Body of pancreas (tissue), 4 donors: ENCODE results near the gene APC2. TPM values are rescaled to one million over a fixed set of nuclear protein-coding genes. Genes with fewer than 3 reads are reported as not detected.
"Not testable (repeated sequence)": the region's sequence is repeated elsewhere in the genome, so short reads cannot be mapped to it uniquely, and the experiment has no call there.

Experiments used
- ATAC-seq: fragments of 150-250 bp; one replicate; pipeline ENCODE4 v1.9.1; 2016
- DNase-seq, 4 donors: peaks; one replicate each; pipeline ENCODE4 v3.0.0-alpha.2; 2019
- H3K27ac ChIP-seq, 4 donors: fragments of 200-600 bp; sonication (generic); 1 replicate in 3 of 4; 2 replicates in 1 of 4; pipeline versions ENCODE4 v1.5.1 to v1.6.1; 2016 to 2019; ENCODE audit warnings: mild to moderate bottlenecking in 1 of 4, mixed read lengths in 1 of 4, moderate library complexity in 1 of 4
- H3K27me3 ChIP-seq, 2 donors: fragments of 200-600 bp; sonication (generic); one replicate each; pipeline ENCODE4 v1.6.0; 2016; ENCODE audit warnings: mild to moderate bottlenecking in 1 of 2
- H3K36me3 ChIP-seq, 2 donors: fragments of 200-600 bp; sonication (generic); replicated peaks in 1 of 2; 2 replicates each; pipeline ENCODE4 v1.5.1; 2016; ENCODE audit warnings: low read depth in 2 of 2; ENCODE audit not compliant: insufficient read depth in 1 of 2
- H3K4me1 ChIP-seq: fragments of 200-600 bp; sonication (generic); one replicate; pipeline ENCODE4 v1.6.0; 2016
- H3K4me3 ChIP-seq, 2 donors: fragments of 200-600 bp; sonication (generic); 1 replicate in 1 of 2; 2 replicates in 1 of 2; pipeline ENCODE4 v1.5.1; 2016 to 2019
- H3K9me3 ChIP-seq, 3 donors: fragments of 200-600 bp; sonication (generic); 1 replicate in 2 of 3; 2 replicates in 1 of 3; pipeline ENCODE4 v1.5.1; 2016
- POLR2A ChIP-seq, 3 donors: fragments of 450-650 bp; IDR thresholded peaks; one replicate each; pipeline ENCODE4 v1.6.1; 2016; ENCODE audit warnings: antibody characterized with exemption in 3 of 3, mild to moderate bottlenecking in 2 of 3
- WGBS, 2 donors: methylation state at CpG; one replicate each; pipeline ENCODE4 v1.1.5; 2017; 5-methylcytosine and 5-hydroxymethylcytosine counted together
- intact Hi-C: fragments of 100-400 bp; cut with DNase I; formaldehyde crosslinking; loops from one replicate; pipeline ENCODE4 v1.15.1; 2023
- total RNA-seq, 2 donors: library from RNA; depleted of rRNA; stranded (reverse); fragments of >200 nt; gene quantifications; one replicate each; pipeline ENCODE4 v1.1.0, GENCODE V29; 2016
- TF ChIP-seq, protein P1 (sequence below), 7 experiments: fragments of 450-650 bp in 4 of 7; fragments of 200-600 bp in 3 of 7; sonication (generic) in 3 of 7; IDR thresholded peaks; one replicate each; pipeline ENCODE4 v1.5.1; 2016 to 2019; ENCODE audit warnings: antibody characterized with exemption in 7 of 7

APC2 gene
- total RNA-seq, 2 donors from 2014 or later, result 0.26 TPM; not detected in 1

DNA sequence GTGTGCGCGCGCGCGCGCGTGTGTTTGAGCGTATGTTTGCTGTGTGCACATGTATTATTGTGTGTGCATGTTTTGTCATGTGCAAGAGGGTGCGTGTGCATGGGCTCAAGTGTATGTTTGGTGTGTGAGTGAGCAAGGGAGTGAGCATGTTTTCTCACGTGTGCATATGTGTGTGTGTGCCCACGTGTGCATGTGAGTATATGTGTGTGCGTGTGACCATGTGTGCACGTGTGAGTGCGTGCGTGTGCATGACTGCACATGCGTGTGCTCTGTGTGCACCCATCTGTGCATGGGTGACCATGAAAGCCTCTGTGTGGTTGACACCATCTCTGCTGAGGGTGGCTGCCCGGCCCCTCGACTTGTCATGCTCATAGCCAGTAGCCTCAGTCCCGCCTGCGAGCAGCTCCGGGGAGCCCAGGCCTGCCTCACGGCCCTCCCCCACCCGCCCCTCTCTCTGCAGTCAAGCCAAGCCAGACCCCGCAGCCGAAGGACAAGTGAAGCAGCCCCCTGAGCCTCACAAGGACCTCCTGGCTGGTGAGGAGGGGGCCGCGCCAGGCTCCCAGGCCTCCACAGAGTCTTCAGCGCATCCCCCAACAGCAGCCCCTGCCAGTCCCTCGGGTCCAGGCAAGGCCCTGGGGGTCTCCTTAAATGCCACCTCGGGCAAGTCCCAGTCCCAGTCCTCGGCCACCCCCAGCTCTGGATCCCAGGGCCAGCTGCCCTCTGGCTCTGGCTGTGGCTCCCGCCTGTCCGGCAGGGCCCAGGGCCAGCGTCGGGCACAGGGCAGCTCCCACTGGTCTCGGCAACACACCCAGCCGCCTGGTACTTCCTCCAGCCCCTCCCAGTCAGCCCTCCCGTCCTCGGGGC is 47.0 kb downstream of the APC2 start:
- no peak overlapping the region for H3K4me3 ChIP-seq
- H3K27ac ChIP-seq, result no peak overlapping the region
- WGBS, 2 donors, result 69 to 76% methylated on average over 23 to 33 of the region's 39 CpGs
- no peak for TF ChIP-seq POLR2A (IDR thresholded peaks at IDR 0.05)
- TF ChIP-seq, protein P1, sequence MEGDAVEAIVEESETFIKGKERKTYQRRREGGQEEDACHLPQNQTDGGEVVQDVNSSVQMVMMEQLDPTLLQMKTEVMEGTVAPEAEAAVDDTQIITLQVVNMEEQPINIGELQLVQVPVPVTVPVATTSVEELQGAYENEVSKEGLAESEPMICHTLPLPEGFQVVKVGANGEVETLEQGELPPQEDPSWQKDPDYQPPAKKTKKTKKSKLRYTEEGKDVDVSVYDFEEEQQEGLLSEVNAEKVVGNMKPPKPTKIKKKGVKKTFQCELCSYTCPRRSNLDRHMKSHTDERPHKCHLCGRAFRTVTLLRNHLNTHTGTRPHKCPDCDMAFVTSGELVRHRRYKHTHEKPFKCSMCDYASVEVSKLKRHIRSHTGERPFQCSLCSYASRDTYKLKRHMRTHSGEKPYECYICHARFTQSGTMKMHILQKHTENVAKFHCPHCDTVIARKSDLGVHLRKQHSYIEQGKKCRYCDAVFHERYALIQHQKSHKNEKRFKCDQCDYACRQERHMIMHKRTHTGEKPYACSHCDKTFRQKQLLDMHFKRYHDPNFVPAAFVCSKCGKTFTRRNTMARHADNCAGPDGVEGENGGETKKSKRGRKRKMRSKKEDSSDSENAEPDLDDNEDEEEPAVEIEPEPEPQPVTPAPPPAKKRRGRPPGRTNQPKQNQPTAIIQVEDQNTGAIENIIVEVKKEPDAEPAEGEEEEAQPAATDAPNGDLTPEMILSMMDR (IDR thresholded peaks at IDR 0.05), result no peak
- H3K4me1 ChIP-seq, result peaks cover 26% of the 10 kb centered on the region
- ATAC-seq, result no peak
- H3K9me3 ChIP-seq, result no peaks in the 10 kb centered on the region
- peak in 1 of 4 donors; percentile 11 for DNase-seq
- H3K36me3 ChIP-seq, result no peaks in the 10 kb centered on the region
- intact Hi-C loops, result no loop called here
- H3K27me3 ChIP-seq, result no peaks in the 10 kb centered on the region

DNA sequence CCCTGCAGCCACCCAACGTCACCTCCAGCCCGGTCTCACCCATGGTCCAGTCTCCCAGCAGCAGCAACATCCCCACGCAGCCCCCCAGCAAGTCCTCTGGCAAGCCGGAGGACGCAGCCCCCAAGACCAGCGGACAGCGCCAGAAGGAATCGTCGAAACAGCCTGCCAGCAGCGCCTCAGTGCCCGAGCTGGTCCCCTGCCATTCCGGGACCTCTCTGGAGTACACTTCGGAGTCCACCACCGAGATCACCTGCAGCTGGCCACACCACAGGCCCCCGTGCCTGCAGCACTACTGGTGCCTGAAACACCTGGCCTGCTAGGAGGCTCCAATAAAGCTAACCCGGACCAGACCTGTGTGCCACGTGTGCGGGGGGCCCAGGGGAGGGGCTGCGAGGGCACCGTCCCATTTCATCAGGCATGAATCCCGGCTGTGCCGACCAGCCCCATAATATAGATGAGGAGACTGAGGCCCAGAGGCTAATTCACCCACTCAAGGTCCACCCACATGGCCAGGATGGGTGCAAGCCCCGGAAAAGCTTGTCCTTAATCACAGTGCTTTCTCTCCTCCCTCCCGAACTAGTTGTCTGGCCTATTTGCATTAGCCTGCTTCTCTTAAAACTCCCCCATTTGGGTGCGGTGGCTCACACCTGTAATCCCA is 47.8 kb downstream of the APC2 start:
- Histone ChIP-seq H3K27ac (no peak overlapping the region), H3K9me3 (no peaks in the 10 kb centered on the region)
- 89 to 95% methylated on average over 11 to 23 of the region's 25 CpGs for WGBS, 2 donors

DNA sequence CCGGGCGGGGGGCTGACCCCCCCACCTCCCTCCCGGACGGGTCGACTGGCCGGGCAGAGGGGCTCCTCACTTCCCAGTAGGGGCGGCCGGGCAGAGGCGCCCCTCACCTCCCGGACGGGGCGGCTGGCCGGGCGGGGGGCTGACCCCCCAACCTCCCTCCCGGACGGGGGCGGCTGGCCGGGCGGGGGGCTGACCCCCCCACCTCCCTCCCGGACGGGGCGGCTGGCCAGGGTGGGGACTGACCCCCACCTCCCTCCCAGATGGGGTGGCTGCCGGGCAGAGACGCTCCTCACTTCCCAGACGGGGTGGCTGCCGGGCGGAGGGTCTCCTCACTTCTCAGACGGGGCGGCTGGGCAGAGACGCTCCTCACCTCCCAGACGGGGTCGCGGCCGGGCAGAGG is 49.3 kb downstream of the APC2 start:
- peaks cover 24% of the 10 kb centered on the region for H3K4me1 ChIP-seq
- DNase-seq, H3K4me3 ChIP-seq, H3K9me3 ChIP-seq, H3K27ac ChIP-seq, H3K27me3 ChIP-seq, intact Hi-C loops, H3K36me3 ChIP-seq, ATAC-seq: not testable (repeated sequence)
- 90% methylated on average over 2 of the region's 34 CpGs; no CpG with 5 or more reads in 1 of the 2 donors for WGBS, 2 donors

More for the DNA sequence above, 47.8 kb downstream of the APC2 start:
- H3K4me3 ChIP-seq, result no peak overlapping the region
- no peaks in the 10 kb centered on the region for H3K27me3 ChIP-seq
- no peaks in the 10 kb centered on the region for H3K36me3 ChIP-seq
- TF ChIP-seq, protein P1 (IDR thresholded peaks at IDR 0.05), result no peak
- no peak for TF ChIP-seq POLR2A (IDR thresholded peaks at IDR 0.05)
- ATAC-seq, result no peak
- no peak for DNase-seq
- intact Hi-C loops, result no loop called here
- H3K4me1 ChIP-seq, result peaks cover 20% of the 10 kb centered on the region

DNA sequence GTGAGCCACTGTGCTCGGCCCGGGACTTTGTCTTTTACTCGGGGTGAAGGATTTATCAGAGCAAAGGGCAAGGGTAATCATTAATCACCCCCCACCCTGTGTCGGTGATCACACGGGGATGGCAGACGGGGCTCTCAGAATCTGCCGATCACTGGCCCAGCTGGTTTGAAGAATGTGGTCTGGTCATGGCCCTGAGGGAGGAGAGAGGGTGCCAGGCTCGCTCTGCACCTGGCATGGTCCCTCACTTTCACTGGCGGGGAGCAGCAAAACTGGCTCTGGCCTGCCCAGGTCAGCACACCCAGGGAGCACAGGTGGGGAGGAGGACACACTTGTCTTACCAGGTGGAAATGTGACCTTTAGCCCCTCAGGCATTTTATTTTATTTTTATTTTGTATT is 51.3 kb downstream of the APC2 start:
- 20% methylated on average over 9 of the region's 9 CpGs; no CpG with 5 or more reads in 1 of the 2 donors for WGBS, 2 donors

More for the DNA sequence above, 51.3 kb downstream of the APC2 start:
- intact Hi-C loops, result no loop called here
- H3K27me3 ChIP-seq, result no peaks in the 10 kb centered on the region
- peak overlapping the region in 3 of 4 donors; percentile 56 to 71 (median 69) for H3K27ac ChIP-seq
- no peaks in the 10 kb centered on the region for H3K9me3 ChIP-seq
- no peaks in the 10 kb centered on the region for H3K36me3 ChIP-seq
- ATAC-seq (peak; percentile 66), DNase-seq (peak in 3 of 4 donors; percentile 61 to 69 (median 68))
- TF ChIP-seq, protein P1 (IDR thresholded peaks at IDR 0.05), result no peak
- TF ChIP-seq POLR2A (IDR thresholded peaks at IDR 0.05), result no peak
- H3K4me1 ChIP-seq, result peaks cover 25% of the 10 kb centered on the region
- H3K4me3 ChIP-seq, result no peak overlapping the region
